ENCODE data around the gene MS4A8.
"Not testable (repeated sequence)": the region's sequence is repeated elsewhere in the genome, so short reads cannot be mapped to it uniquely, and the experiment has no call there.

The MS4A8 gene

GRCh38 chr11:60699284-60699691 lies at the start of gene MS4A8:
Gene MS4A8, plus strand, starts transcription at chr11:60699612. Its CDS starts 1,249 bp downstream, at chr11:60700861.
- peak; percentile 25 for DNase-seq (ENCODE audit: low spot score)

DNA sequence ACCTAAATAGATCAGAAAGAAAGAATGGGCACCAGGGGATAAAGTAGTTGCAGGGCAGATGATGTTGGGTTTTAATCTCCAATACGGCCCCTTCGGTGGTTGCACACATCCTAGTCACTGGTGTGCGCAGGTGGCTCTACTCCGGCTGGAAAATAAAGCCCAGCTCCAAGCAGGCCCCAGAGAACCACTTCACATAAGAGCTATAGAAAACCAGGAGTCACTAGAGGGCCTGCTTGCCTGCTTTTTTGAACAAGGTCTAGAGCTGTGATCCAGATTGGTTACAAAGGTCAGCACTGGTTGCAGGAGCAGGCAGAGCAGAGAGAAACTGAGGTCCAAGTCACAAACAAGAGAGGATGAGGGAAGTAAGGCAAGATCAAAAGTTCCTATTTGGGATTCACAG lies 41.5 kb upstream of the MS4A8 start:
- DNase-seq (ENCODE audit: low spot score) = peak; percentile 29

GRCh38 chr11:60658409-60658808 lies 41.0 kb upstream of the MS4A8 start:
- no peak for DNase-seq (ENCODE audit: low spot score)

GRCh38 chr11:60672255-60672654 lies 27.2 kb upstream of the MS4A8 start:
- no peak for DNase-seq (ENCODE audit: low spot score)

- not testable (repeated sequence) for DNase-seq (ENCODE audit: low spot score)
These were observed 21.2 kb upstream of the MS4A8 start for GRCh38 chr11:60678231-60678630.

GRCh38 chr11:60679879-60680278 lies 19.5 kb upstream of the MS4A8 start:
- DNase-seq (ENCODE audit: low spot score) = no peak

DNA sequence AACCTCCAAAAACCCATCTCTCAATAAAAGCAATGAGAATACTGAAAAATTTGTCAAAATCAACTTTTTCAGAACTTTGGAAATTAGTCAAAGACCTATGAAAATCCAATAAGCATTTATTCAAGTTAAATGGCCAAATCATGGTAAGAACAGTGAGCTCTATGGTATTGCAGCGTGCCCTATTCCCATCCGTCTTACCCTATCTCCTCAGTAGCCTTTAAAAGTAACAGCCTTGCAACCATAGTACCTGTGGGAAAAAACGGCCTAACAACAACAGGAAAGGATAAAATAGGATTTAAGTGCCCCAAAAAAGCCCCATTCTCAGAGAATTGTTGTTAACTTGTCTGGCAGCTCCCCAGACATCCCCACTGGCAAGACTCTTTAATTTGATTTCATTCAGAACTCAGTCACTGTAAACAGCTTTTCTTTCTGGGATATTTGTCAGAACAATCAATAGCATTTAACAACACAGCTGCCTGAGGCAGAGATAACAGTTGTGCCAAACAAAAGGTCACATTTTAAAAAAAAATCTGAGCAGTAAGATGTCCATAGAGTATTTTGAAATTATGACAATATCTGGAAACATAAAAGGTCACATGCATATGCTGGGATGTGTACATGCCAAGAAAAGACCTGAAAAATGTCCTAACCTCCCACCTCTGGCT lies 18.8 kb upstream of the MS4A8 start:
- DNase-seq (ENCODE audit: low spot score) = no peak

GRCh38 chr11:60684541-60684848 lies 14.9 kb upstream of the MS4A8 start:
- not testable (repeated sequence) for DNase-seq (ENCODE audit: low spot score)

GRCh38 chr11:60691661-60692060 lies 7.8 kb upstream of the MS4A8 start:
- DNase-seq (ENCODE audit: low spot score) = no peak

GRCh38 chr11:60699936-60700335 lies 524 bp downstream of the MS4A8 start:
- no peak for DNase-seq (ENCODE audit: low spot score)

DNA sequence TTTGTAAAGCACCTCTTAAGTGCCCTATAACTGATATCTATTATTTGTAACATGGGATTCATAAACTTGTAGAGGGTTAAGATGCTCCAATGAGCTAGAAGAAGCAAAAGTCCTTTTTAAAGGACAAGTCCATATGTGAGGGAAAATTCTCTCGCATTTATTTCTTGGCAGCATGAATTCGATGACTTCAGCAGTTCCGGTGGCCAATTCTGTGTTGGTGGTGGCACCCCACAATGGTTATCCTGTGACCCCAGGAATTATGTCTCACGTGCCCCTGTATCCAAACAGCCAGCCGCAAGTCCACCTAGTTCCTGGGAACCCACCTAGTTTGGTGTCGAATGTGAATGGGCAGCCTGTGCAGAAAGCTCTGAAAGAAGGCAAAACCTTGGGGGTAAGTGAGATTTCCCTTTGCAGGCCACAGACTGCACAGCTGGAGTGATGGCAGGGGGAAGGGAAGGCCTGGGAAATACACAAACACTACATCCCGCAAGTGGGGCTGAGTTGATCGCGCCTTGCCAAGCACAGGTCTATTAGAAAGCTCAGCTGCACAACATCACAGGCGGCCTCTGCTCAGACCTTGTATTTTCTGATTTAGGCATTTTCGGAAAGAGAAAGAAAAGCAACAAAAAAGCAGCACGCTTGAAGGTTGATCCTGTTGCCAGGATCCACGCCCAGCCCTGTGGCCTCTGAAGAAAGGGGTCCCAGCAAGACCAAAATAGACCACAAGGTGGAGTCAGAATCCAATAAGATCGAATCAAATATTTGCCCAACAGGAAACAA lies 1.5 kb downstream of the MS4A8 start:
- peak; percentile 35 for DNase-seq (ENCODE audit: low spot score)

GRCh38 chr11:60701469-60701818 lies 2.0 kb downstream of the MS4A8 start:
- no peak for DNase-seq (ENCODE audit: low spot score)

- DNase-seq (ENCODE audit: low spot score) = no peak
These were observed 4.0 kb downstream of the MS4A8 start for GRCh38 chr11:60703374-60703773.

DNA sequence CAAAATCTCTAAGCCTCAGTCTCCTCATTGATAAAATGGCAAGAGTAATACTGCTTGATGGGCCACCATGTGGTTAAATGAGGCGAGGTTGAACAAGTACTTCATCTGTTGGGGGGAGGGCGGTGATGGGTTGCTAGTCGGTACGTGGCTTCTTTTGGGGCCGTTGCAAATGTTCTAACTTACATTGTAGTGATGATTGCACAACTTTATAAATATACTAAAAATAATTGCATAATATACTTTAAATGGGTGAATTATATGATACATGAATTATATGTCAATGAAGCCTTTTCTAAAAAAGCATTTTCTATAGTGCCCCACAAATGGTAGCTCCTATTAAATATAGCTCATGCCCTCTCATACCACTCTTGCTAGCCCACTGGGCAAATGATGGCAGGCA lies 6.5 kb downstream of the MS4A8 start:
- DNase-seq (ENCODE audit: low spot score) = no peak

- no peak for DNase-seq (ENCODE audit: low spot score)
These were observed 7.5 kb downstream of the MS4A8 start for GRCh38 chr11:60706931-60707330.

DNA sequence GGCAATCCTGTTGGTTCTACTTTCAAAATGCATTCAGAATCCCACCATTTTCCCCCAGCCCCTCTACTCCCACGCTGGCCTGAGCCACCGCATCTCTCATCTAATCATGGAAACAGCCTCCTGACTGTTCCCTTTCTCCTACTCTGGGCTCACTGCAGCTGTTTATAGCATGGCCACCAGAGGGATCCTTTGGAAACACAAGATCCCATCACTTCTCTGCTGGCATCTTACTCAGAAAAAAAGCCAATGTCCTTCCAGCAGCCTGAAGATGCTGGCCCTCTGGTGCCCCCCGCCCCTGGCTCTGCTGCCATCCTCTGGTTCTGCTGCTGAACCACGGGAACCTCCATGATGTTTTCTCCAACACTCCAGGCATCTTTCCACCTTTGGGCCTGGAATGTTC lies 11.1 kb downstream of the MS4A8 start:
- DNase-seq (ENCODE audit: low spot score) = no peak

- DNase-seq (ENCODE audit: low spot score) = no peak
These were observed 11.9 kb downstream of the MS4A8 start for GRCh38 chr11:60711276-60711675.

DNA sequence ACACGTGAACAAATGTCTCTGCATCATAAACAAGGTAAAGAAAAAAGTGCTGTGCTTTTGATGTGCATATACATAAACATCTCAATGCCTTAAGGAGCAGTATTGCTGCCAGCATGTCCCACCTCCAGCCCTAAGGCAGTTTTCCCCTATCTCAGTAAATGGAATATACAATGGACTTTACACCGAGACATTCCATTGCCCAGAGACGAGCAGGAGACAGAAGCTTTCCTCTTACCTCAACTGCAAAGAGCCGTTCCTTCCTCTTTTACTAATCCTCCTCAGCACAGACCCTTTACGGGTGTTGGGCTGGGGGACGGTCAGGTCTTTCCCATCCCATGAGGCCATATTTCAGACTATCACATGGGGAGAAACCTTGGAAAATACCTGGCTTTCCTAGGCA lies 14.0 kb downstream of the MS4A8 start:
- not testable (repeated sequence) for DNase-seq (ENCODE audit: low spot score)

DNA sequence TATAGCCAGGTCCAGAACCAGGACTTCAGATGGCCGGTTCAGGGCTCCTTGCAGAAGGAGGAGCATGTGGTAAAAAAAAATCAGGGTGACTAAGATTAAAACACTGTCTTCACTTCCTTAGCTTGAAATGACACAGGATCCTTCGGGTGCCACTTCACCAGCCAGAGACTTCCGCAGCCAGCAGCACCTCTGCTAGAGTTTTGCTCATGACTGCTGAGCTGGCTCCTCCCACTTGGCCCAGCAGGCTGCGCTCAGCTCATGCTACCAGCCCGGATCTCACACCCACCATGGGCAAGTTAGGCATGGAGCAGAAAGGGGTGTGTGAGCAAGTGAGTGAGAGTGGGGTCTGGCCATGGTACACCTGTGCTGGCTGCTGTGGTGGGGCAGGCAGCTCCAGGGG lies 18.5 kb downstream of the MS4A8 start:
- no peak for DNase-seq (ENCODE audit: low spot score)

GRCh38 chr11:60718524-60719316 lies 19.3 kb downstream of the MS4A8 start:
- DNase-seq (ENCODE audit: low spot score) = no peak

DNA sequence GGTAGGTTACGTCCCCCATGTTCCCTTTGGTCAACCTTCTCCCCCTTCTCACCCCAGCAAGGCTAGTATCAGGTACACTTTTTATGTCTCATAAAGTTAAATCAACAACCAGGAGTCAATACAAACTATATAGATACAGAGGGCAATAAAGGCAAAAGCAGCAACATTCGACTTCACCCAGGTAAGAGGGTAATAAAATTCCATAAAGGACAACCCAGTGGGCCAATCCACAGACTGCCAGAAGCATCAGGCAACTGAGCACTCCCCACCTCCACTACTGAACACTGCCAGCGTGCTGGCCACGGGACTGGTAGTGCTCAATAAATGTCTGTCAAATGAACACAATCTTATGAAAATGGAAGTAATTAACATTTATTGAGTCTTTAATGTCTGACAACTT lies 20.0 kb downstream of the MS4A8 start:
- DNase-seq (ENCODE audit: low spot score) = no peak

DNA sequence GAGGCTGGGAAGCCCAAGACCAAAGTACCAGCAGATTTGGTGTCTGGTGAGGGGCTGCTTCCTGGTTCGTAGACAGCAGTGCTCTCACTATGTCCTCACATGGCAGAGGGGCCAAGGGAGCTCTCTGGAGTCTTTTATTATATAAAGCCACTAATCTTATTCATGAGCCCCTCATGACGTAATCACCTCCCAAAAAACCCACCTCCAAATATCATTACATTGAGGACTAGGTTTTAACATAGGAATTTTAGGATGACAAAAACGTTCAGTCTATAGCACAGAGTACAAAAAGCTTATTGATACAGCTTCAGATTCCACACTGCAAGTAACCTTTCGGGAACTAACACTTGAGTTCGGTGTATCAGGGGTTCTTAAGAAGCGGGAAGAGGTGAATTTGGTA lies 21.0 kb downstream of the MS4A8 start:
- DNase-seq (ENCODE audit: low spot score) = no peak

- no peak for DNase-seq (ENCODE audit: low spot score)
These were observed 25.0 kb downstream of the MS4A8 start, which contains the start of gene MS4A18 for GRCh38 chr11:60724420-60724819. Gene MS4A18, plus strand, starts transcription at chr11:60724720.

All from SW480 (cell line).